ENCODE results near the gene OR7D2. TPM values are rescaled to one million over a fixed set of nuclear protein-coding genes. Genes with fewer than 3 reads are reported as not detected.

The OR7D2 gene
- 0.07 TPM for total RNA-seq
- long read RNA-seq, result 0 reads

DNA sequence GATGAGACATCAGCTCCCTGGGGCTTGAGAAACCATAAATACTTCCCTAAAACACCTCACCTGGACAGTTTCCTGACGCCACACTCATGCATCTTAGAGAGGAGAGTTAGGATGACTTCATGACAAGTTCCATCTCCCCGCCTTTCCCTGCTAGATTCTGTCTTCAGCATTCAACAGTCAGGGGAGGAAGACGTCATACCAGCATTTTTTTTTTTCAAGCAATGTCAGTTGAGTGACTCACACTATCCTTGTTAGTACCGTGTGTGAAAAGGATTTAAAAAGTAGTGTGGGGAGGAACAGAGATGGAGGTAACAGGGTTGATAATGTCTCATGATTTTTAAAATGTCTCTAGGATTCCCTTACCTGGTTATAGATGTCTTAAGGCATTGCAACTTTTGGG lies at the start of gene OR7D2:
Gene OR7D2, plus strand, starts transcription at position 79 of the 400 bp plus-strand sequence. CDS start 6,803 bp downstream, outside the sequence.
- ATAC-seq, result no peak
- intact Hi-C loops (cut with micrococcal nuclease), result no loop called here
- no peak for DNase-seq

DNA sequence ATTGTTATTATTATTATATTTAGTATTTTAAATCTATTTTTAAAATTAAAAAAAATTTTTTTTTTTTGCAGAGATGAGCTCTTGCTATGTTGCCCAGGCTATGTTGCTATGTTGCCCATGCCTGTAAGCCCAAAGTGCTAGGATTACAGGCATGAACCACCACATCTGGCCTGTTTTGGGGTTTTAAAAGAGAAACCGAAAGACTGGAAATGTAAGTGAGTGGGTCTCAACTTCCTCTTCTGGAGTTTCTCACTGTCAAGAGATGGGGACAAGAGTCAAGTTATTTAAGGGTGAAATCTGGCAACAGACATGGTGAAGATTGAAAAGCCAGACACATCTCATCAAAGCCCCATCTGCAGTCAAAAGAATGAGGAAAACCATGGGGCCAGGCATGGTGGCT lies 47.8 kb upstream of the OR7D2 start:
- ATAC-seq (no peak), DNase-seq (no peak)
- intact Hi-C loops (cut with micrococcal nuclease), result no loop called here

DNA sequence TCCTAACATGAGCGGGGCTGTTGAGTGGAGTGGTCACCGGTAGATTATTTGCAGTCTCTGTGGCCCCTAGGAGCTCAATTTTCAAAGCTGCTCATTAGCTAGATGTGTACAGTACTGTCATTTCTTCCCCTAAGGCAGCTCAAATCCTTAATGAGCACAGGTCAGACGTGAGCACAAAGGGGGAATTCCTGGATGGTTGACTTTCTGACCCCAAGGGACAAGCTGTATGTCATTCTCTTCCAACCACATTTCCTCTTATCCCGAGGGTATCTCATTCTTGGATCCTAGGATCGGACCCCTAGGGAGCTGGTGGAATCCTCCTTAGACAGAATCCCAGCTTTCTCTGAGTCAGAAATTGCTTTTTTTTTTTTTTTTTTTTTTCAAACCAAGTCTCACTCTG lies 46.4 kb upstream of the OR7D2 start:
- ATAC-seq (no peak), DNase-seq (no peak)
- intact Hi-C loops (cut with micrococcal nuclease), result no loop called here

DNA sequence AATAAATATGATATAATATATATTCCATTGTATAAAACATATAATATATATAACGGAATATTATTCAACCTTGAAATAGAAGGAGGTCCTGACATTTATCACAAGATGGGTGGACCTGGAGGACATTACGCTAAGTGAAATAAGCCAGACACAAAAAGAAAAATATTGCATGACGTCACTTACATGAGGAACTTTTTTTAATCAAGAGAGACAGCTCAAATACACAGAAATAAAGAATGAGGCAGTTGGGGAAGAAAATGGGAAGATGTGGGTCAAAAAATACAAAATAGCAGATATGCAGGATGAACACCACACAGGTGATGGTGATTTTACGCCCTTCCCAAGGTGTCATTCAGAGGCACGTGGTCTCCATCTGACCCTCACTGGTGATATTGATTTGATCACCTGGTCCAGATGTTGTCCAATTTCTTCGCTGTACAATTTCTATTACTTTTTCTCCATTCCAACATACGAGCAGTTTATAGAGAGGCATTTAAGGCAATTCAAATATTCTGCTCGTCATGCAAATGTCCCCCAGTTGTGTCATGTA lies 39.1 kb upstream of the OR7D2 start:
- ATAC-seq (peak; percentile 6), DNase-seq (no peak)
- intact Hi-C loops (cut with micrococcal nuclease), result no loop called here

DNA sequence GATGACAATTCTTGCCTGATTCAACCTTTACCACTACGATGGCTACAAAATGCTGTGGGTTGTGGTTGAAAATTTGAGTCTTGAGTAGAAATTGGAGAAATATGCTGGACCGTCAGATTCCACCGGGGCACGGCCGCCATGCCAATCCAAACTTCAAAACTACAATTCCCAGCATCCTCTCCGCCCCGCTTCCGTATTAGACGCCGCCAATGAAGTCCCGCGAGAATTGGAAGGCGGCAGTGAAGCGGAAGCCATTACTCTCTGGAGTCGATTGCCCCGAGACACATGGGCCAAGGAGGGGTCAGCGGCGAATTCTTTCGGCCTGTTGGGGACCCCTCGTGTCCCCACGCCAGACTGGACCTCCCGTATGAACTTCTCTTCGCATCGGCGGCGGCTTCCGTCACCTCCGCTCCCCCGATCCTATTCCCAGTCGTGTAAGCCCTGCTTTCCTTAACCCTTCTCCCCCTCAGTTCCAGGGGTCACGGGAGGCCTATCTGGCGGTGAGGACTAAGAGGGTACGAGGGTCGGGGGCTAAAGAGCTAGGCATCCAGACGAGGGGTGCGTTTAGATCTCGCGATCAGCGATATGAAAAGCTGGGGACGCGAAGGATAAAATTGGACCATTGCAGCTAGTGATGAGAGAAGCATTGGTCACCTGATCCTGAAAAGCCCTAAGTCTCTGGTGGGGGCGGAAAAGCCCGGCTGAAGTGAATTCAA lies 38.5 kb upstream of the OR7D2 start, which contains the start of gene ZNF317:
Gene ZNF317, plus strand, starts transcription at position 239 of the 716 bp plus-strand sequence. CDS start 15,620 bp downstream, outside the sequence.
- intact Hi-C loops (cut with micrococcal nuclease), result no loop called here
- DNase-seq (peak; percentile 94), ATAC-seq (peak; percentile 98)

DNA sequence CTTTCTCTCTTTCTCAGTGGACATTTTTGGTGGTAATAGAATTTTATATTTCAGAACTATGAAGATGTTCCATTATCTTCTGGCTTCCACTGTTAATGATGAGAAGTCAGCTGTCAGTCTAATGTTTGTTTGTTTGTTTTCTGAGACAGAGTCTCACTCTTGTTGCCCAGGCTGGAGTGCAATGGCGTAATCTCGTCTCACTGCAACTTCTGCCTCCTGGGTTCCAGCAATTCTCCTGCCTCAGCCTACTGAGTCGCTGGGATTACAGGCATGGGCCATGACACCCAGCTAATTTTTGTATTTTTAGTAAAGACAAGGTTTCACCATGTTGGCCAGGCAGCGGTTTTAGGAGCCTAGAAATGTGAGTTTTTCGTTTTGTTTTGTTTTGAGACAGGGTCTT lies 33.9 kb upstream of the OR7D2 start:
- intact Hi-C loops (cut with micrococcal nuclease), result no loop called here
- no peak for ATAC-seq
- DNase-seq, result no peak

DNA sequence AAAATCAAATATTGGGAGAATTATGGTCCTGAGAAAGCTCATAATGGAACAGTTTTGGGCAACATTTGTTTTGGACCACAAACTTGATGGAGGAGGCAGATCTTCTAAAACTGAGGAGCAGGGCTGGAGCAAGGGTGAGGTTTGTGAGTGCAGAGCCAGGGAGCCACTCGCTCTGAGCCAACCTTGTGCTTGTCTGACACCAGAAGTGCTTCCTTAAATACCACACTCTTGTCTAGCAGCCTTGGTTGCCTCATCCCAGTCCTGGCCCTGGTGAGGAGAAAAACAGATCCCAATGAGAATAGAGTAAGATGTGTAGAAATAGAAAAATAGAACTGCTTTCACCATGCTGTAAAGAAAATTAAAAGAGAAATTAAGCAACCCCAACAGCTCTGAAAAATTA lies 31.9 kb upstream of the OR7D2 start:
- intact Hi-C loops (cut with micrococcal nuclease), result no loop called here

DNA sequence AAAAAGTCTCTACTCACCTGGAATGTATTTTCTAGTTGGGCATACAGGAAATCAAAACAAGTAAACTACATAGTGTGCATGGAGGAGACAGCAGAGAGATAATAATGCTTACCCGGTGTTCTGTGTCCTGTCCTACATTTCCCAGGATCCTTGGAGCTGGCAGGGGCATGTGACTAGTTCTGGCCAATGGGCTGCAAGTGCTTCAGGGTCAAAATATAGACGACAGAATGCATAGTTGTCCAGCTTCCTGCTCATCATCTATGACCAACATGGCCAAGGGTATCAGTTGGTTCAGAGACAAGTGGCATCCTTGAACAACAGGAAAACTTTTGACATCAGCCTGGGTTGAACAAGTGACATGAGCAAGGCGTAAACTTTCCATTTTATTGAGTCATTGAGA lies 30.1 kb upstream of the OR7D2 start:
- intact Hi-C loops (cut with micrococcal nuclease), result no loop called here
- ATAC-seq, result no peak
- DNase-seq, result no peak

More for the DNA sequence above, 31.9 kb upstream of the OR7D2 start:
- DNase-seq (no peak), ATAC-seq (peak; percentile 84)

DNA sequence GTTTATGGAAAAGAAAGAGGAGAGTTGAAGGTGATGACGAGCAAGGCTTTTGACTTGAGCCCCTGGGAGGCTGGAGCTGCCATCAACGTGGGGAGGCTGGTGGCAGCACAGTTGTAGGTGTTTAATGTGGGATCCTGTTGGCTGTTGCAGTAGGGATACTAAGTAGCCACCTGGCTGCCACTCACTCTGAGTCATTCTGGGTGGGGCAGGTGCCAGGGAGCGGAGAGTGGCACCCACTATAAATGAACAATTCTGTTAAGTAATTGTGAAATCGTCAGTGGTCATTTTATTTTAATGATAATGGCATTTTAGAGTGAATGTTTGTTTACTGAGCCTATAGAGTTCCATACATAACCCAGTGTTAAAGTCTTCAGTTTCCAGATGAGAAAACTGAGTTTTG lies 28.8 kb upstream of the OR7D2 start:
- intact Hi-C loops (cut with micrococcal nuclease), result no loop called here

DNA sequence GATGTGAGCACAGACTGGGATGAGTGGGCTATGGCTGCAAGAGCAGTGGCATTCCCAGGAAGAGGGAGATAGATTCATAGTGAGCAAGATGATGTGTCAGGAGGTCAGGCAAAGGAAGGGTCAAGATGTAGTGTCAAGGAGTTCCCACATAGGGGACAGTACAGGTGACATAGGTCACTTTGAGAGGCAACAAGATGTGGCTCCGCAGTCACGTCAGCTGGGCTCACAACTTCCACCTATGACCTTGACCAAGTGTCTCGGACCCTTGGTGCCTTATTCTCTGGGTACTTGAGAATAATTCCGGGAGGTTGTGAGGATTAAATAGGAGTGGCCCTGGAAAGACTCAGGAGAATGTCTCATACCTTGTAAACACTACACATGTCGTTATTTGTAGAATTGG lies 28.1 kb upstream of the OR7D2 start:
- ATAC-seq, result no peak
- DNase-seq, result no peak
- intact Hi-C loops (cut with micrococcal nuclease), result no loop called here

More for the DNA sequence above, 28.8 kb upstream of the OR7D2 start:
- ATAC-seq (no peak), DNase-seq (no peak)

DNA sequence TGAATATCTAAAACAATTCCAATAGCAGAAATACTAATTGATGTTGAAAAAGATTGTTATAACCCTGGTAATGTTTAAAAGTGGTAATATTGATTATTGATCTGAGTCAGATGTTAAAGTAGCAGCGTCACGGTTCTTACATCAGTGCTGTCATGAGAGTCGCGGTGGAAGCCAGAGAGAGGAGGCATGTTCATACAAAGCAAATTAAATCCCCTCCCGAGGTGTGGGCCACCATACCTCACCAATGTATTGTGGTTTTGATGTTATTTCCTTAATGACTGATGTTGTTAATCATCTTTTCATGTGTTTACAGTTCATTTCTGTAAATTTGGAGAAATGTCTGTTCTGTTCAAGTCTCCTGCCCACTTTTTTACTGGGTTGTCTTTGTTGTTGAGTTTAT lies 27.4 kb upstream of the OR7D2 start:
- ATAC-seq, result no peak
- intact Hi-C loops (cut with micrococcal nuclease), result no loop called here
- no peak for DNase-seq

DNA sequence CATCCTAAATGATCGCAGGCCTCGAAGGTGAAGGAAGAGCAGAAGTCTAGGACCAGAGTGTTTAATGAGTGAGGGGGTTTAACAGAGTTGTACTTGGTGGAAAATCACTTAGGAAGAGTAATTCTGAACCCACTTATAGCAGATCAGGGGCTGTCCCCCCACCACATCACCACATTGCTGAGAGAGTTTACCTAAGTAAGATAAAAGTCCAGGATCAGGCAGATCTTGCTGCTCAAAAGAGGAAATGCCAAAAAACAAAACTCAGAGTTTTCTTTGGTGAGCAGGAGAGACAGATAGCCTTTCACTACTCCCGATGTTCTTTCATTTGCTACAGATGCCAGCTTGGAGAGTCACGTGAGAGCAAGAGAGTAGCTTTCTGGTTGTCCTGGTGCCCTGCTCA lies 23.2 kb upstream of the OR7D2 start:
- DNase-seq, result no peak
- ATAC-seq, result no peak
- intact Hi-C loops (cut with micrococcal nuclease), result no loop called here

DNA sequence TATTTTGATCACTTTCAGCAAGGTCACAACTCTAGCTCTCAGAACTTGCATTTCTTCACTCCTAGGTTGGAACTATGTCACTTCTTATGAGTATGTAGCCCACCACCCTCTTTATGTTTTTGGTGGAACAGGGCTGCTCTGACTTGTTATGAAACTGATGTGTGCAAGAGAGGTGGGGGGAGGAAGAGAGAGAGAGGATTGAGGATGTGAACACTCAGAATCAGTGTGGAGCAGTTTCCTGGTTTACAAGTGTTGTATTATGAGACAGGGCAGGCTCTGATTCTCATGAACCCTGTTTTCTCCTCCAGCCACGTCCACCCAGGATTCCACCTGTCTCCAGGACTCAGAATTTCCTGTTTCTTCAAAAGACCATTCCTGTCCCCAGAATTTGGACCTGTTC lies 22.5 kb upstream of the OR7D2 start:
- intact Hi-C loops (cut with micrococcal nuclease), result no loop called here
- ATAC-seq (no peak), DNase-seq (no peak)

DNA sequence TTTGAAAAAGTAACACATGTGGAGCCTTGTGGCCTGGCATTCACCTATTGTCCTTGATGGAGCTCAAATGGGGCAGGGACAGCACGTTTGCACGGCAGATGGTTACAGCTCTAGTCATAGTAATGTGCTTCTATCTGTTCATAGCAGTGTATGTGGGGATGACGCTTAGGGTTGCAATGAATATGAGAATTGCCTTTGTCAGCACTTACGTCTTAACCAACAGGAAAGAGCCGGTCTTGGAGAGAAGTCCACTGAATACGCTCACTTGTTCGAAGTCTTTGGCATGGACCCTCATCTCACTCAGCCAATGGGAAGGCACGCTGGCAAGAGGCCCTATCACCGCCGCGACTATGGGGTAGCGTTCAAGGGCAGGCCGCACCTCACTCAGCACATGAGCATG lies 18.9 kb upstream of the OR7D2 start:
- no peak for ATAC-seq
- intact Hi-C loops (cut with micrococcal nuclease), result no loop called here
- no peak for DNase-seq

DNA sequence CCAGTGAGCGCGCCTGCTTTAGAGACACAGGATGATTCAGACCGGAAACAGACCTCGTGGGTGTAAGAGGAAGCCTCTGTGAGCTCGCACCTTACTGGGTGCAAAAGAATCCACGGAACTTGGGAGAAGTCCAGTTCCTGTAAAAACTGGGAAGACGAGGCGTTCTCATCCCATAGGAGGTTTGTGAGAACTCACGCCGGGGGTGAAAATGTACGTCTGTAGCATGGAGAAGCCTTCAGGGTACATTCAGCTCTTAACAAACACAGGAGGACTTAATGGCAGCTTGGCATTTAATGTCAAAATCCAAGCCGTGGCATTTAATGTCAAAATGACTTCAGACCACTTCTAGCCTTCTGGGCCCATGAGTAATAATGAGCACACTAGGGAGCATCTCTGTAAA lies 17.4 kb upstream of the OR7D2 start:
- DNase-seq (no peak), ATAC-seq (no peak)
- intact Hi-C loops (cut with micrococcal nuclease), result no loop called here

DNA sequence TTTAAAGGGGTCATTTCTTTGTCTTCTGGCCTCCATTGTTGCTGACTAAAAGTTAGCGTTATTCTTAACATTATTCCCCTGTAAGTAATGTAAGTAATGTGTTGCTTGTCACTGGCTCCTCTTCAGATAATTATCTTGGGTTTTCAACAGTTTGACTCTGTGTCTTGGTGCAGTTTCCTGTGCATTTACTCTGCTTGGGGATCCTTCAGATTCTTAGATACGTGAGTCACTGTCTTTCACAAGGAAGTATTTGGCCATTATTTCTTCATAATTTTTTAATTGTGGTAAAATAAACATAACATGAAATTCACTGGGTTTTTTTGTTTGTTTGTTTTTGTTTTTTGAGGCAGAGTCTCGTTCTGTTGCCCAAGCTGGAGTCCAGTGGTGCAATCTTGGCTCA lies 13.5 kb upstream of the OR7D2 start:
- ATAC-seq, result no peak
- intact Hi-C loops (cut with micrococcal nuclease), result no loop called here
- no peak for DNase-seq

DNA sequence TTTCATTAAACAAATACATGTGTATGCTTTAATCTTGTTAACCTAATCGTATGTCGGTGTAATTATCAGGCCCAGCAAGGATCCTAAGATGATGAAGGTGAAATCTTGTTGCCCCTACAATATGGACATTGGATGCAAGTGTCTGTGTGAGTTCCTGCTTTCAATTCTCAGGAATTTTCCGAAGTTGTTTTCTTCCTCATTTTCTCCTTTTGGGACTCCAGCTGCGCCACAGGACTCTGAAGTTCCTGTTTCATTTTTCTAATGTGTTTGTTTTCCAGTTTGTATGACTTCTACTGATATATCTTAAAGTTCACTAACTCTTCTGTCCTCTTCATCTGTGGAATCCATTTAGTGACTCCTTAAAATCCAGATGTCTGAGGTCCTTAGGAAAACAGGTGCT lies 11.9 kb upstream of the OR7D2 start:
- no peak for DNase-seq
- intact Hi-C loops (cut with micrococcal nuclease), result no loop called here
- ATAC-seq, result no peak

DNA sequence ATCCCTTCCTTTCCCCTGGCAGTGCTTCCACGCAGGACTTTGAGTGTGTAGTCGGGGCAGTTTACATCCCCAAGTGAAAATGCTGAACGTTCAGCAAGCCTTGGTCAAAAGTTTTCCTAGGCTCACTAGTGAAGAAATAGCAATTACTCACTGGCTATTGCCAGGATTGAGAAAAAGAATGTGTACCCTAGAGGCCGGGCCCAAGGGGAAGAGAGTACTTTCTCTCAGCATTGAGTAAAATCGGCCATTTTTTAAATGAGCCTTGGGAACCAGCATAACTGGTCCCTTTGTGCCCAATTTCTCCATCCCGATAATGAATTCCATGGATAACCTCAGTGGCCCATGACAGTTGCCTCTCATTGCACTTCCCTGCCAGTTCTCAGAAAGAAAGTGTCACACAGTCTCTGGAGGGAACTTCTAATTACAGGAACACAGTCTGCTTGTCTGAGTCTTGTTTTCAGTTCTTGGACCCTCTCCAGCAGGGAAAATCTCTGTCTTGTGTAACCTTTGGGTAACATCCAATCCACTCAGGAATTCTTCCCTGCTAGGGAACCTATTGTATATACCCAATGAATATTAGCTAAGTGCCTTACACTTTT lies 7.3 kb upstream of the OR7D2 start:
- ATAC-seq (no peak), DNase-seq (no peak)
- intact Hi-C loops (cut with micrococcal nuclease), result no loop called here

DNA sequence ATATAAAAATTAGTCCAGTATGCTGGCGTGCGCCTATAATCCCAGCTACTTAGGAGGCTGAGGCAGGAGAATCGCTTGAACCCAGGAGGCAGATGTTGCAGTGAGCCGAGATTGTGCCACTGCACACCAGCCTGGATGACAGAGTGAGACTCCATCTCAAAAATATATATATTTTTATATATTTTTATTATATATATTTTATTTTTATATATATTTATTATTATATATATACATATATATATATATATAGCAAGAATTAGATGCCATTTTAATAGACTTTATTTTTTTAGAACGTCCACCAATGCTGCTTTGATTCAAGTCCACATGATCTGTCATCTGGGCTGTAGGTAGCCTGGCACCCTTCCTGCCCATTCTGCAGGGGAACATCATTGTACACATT lies 3.5 kb upstream of the OR7D2 start:
- no peak for ATAC-seq
- no peak for DNase-seq
- intact Hi-C loops (cut with micrococcal nuclease), result no loop called here

DNA sequence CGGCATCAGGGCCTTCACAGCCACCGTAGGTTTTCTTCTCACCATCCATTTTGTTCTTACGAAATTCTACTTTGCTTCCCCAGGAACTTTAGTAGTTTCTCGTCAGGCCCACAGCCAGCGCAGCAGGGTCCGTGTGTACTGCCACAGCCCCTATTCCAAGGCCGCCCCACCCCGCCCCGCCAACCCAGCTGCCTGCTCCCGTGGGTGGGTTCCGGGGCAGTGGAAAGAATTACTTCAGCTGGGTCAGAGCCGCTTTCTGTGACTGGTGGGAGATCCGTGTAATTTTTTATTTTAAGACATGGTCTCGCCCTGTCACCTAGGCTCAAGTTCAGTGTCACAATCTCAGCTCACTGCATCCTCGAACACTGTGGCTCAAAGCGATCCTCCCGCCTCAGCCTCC lies 4.2 kb downstream of the OR7D2 start:
- DNase-seq (no peak), ATAC-seq (no peak)
- intact Hi-C loops (cut with micrococcal nuclease), result no loop called here

DNA sequence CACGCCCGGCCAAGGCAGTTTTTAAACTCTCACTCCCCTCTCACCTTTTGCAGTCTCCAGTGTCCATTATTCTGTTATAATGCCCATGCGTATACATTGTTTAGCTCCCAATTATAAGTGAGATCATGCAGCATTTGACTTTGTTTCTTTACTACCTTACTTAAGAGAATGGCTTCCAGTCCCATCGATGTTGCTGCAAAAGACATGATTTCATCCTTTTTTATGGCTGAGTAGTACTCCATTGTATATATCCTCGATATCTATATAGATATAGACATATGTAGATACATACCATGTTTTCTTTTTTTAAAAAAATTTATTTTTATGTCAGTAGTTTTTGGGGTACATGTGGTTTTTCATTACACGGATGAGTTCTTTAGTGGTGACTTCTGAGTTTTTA lies 8.4 kb downstream of the OR7D2 start:
- DNase-seq (no peak), ATAC-seq (no peak)
- intact Hi-C loops (cut with micrococcal nuclease), result no loop called here

Data from left ventricle myocardium superior (tissue), 1 donor.